H9 (cell line): ENCODE results near the gene RANBP3. TPM values are rescaled to one million over a fixed set of nuclear protein-coding genes. Genes with fewer than 3 reads are reported as not detected.

Experiments
- DNase-seq: peaks from one replicate; pipeline ENCODE4 v3.0.0-alpha.2; 2017
- H2AFZ ChIP-seq: one replicate; pipeline ENCODE4 v1.6.1; 2013; ENCODE audit warnings: mild to moderate bottlenecking, low read length, control low read depth, moderate library complexity
- H2AK5ac ChIP-seq: 2 replicates; pipeline ENCODE4 v1.6.1; 2013; ENCODE audit warnings: low read length, control low read depth, mixed read lengths; ENCODE audit not compliant: insufficient read length
- H2BK120ac ChIP-seq: one replicate; pipeline ENCODE4 v1.6.1; 2013; ENCODE audit warnings: low read depth, mild to moderate bottlenecking, low read length, control low read depth, inconsistent platforms; ENCODE audit not compliant: poor library complexity, severe bottlenecking
- H2BK12ac ChIP-seq: 2 replicates; pipeline ENCODE4 v1.6.1; 2013; ENCODE audit warnings: low read length, control low read depth, mixed read lengths, low read depth; ENCODE audit not compliant: insufficient read length
- H2BK15ac ChIP-seq: 2 replicates; pipeline ENCODE4 v1.6.1; 2013; ENCODE audit warnings: low read depth, low read length, control low read depth
- H2BK20ac ChIP-seq: one replicate; pipeline ENCODE4 v1.6.1; 2013; ENCODE audit warnings: low read depth, mild to moderate bottlenecking, low read length, control low read depth, inconsistent platforms; ENCODE audit not compliant: poor library complexity, severe bottlenecking
- H2BK5ac ChIP-seq: 2 replicates; pipeline ENCODE4 v1.6.1; 2013; ENCODE audit warnings: low read length, control low read depth, mixed read lengths; ENCODE audit not compliant: insufficient read length
- H3K14ac ChIP-seq: 2 replicates; pipeline ENCODE4 v1.6.1; 2013; ENCODE audit warnings: low read length, control low read depth; ENCODE audit not compliant: insufficient read depth
- H3K18ac ChIP-seq: 2 replicates; pipeline ENCODE4 v1.6.1; 2013; ENCODE audit warnings: low read depth, mild to moderate bottlenecking, mixed read lengths, low read length, control low read depth; ENCODE audit not compliant: insufficient read length
- H3K23ac ChIP-seq: 2 replicates; pipeline ENCODE4 v1.6.1; 2013; ENCODE audit warnings: low read length, control low read depth, mixed read lengths, low read depth; ENCODE audit not compliant: insufficient read length
- H3K23me2 ChIP-seq: 2 replicates; pipeline ENCODE4 v1.6.1; 2013; ENCODE audit warnings: low read depth, mild to moderate bottlenecking, mixed read lengths, low read length, control low read depth; ENCODE audit not compliant: insufficient read length, poor library complexity, severe bottlenecking
- H3K27ac ChIP-seq: 2 replicates; pipeline ENCODE4 v1.5.1; 2013; ENCODE audit warnings: low read length, control low read depth, mixed read lengths, low read depth; ENCODE audit not compliant: insufficient read length
- H3K27me3 ChIP-seq: 2 replicates; pipeline ENCODE4 v1.6.1; 2013; ENCODE audit warnings: low read length, control low read depth, inconsistent platforms; ENCODE audit not compliant: insufficient read depth
- H3K4ac ChIP-seq: 2 replicates; pipeline ENCODE4 v1.6.1; 2013; ENCODE audit warnings: low read depth, mild to moderate bottlenecking, control low read depth, inconsistent platforms, low read length, moderate library complexity
- H3K4me1 ChIP-seq: 2 replicates; pipeline ENCODE4 v1.6.1; 2013; ENCODE audit warnings: low read length, control low read depth, inconsistent platforms; ENCODE audit not compliant: insufficient read depth
- H3K4me2 ChIP-seq: 2 replicates; pipeline ENCODE4 v1.6.1; 2013; ENCODE audit warnings: low read length, control low read depth, mixed read lengths; ENCODE audit not compliant: insufficient read length, insufficient read depth
- H3K56ac ChIP-seq: 2 replicates; pipeline ENCODE4 v1.6.1; 2013; ENCODE audit warnings: low read depth, mild to moderate bottlenecking, mixed read lengths, low read length, control low read depth; ENCODE audit not compliant: insufficient read length
- H3K79me1 ChIP-seq: 2 replicates; pipeline ENCODE4 v1.6.1; 2013; ENCODE audit warnings: low read depth, mild to moderate bottlenecking, moderate library complexity, low read length, control low read depth, inconsistent platforms; ENCODE audit not compliant: insufficient read depth, poor library complexity, severe bottlenecking
- H3K79me2 ChIP-seq: 2 replicates; pipeline ENCODE4 v1.6.1; 2013; ENCODE audit warnings: low read length, control low read depth, inconsistent platforms; ENCODE audit not compliant: insufficient read depth
- H3K9ac ChIP-seq: 2 replicates; pipeline ENCODE4 v1.6.1; 2013; ENCODE audit warnings: low read length, control low read depth, mixed read lengths; ENCODE audit not compliant: insufficient read length; ENCODE audit errors: extremely low read depth
- H3K9me3 ChIP-seq: one replicate; pipeline ENCODE4 v1.6.1; 2013; ENCODE audit warnings: low read depth, low read length, inconsistent platforms; ENCODE audit not compliant: control insufficient read depth
- H3T11ph ChIP-seq: one replicate; pipeline ENCODE4 v1.6.1; 2013; ENCODE audit warnings: mild to moderate bottlenecking, low read length, control low read depth, inconsistent platforms
- H4K20me1 ChIP-seq: one replicate; pipeline ENCODE4 v1.6.1; 2013; ENCODE audit not compliant: control insufficient read depth, insufficient read length, insufficient read depth
- H4K5ac ChIP-seq: 2 replicates; pipeline ENCODE4 v1.6.1; 2013; ENCODE audit warnings: low read depth, mild to moderate bottlenecking, mixed read lengths, low read length, control low read depth; ENCODE audit not compliant: insufficient read length
- H4K8ac ChIP-seq: replicated peaks from 2 replicates; pipeline ENCODE4 v1.6.1; 2013; ENCODE audit warnings: low read length, control low read depth, mixed read lengths, low read depth; ENCODE audit not compliant: insufficient read length
- H4K91ac ChIP-seq: 2 replicates; pipeline ENCODE4 v1.6.1; 2013; ENCODE audit warnings: low read depth, mild to moderate bottlenecking, moderate library complexity, mixed read lengths, low read length, control low read depth; ENCODE audit not compliant: insufficient read length
- H3K27ac Mint-ChIP-seq, 3 experiments: 2 replicates in 2 of 3; 3 replicates in 1 of 3; pipeline ENCODE4 v1.8.0; 2020 to 2021; ENCODE audit warnings: mixed read lengths in 3 of 3, mild to moderate bottlenecking in 1 of 3, moderate library complexity in 1 of 3
- H3K27me3 Mint-ChIP-seq: 2 replicates; pipeline ENCODE4 v1.8.0; 2021; ENCODE audit warnings: low read depth, mild to moderate bottlenecking, moderate library complexity, mixed read lengths
- H3K36me3 Mint-ChIP-seq, 3 experiments: 2 replicates in 2 of 3; 3 replicates in 1 of 3; pipeline ENCODE4 v1.8.0; 2020 to 2021; ENCODE audit warnings: low read depth in 3 of 3, mixed read lengths in 3 of 3; ENCODE audit not compliant: insufficient read depth in 1 of 3
- H3K4me1 Mint-ChIP-seq, 2 experiments: 2 replicates each; pipeline ENCODE4 v1.8.0; 2020; ENCODE audit warnings: mixed read lengths in 2 of 2
- H3K4me3 Mint-ChIP-seq, 2 experiments: 2 replicates in 1 of 2; 3 replicates in 1 of 2; pipeline ENCODE4 v1.8.0; 2020 to 2021; ENCODE audit warnings: mild to moderate bottlenecking in 2 of 2, mixed read lengths in 2 of 2, moderate library complexity in 1 of 2
- H3K9me3 Mint-ChIP-seq, 2 experiments: 2 replicates in 1 of 2; 3 replicates in 1 of 2; pipeline ENCODE4 v1.8.0; 2020; ENCODE audit warnings: mild to moderate bottlenecking in 2 of 2, mixed read lengths in 2 of 2, moderate library complexity in 1 of 2
- CTCF ChIP-seq: fragments of 200-600 bp; sonication (generic); conservative IDR thresholded peaks from 3 replicates; pipeline ENCODE4 v1.8.0; 2021; ENCODE audit warnings: antibody characterized with exemption, mild to moderate bottlenecking
- WGBS: extraction: QIAGEN DNeasy Blood & Tissue Kit; methylation state at CpG from one replicate; pipeline ENCODE4 v1.1.7; 2013; ENCODE audit warnings: missing lambda C conversion rate, low lambda C conversion rate, mixed read lengths; ENCODE audit not compliant: insufficient read length; ENCODE audit errors: extremely low coverage; 5-methylcytosine and 5-hydroxymethylcytosine counted together
- total RNA-seq: library from RNA; stranded (reverse); gene quantifications from 2 replicates; pipeline ENCODE4 v1.2.1, GENCODE V29; 2021

RANBP3 gene
- total RNA-seq, 1 experiment from 2014 or later, result 86.5 TPM

GRCh38 chr19:5955636-5955935, 22.4 kb downstream of the RANBP3 start:
- Histone ChIP-seq H3K4me1 (peaks cover 34% of the 10 kb centered on the region), H2BK120ac (no peak overlapping the region), H2AK5ac (no peak overlapping the region), H2BK20ac (no peak overlapping the region), H3K79me1 (peaks cover 1% of the 10 kb centered on the region), H3K14ac (no peak overlapping the region), H2BK15ac (no peak overlapping the region), H4K20me1 (no peaks in the 10 kb centered on the region), H3K9me3 (no peaks in the 10 kb centered on the region), H4K5ac (no peak overlapping the region), H3K23me2 (no peaks in the 10 kb centered on the region), H2BK5ac (no peak overlapping the region), H3K27ac (no peak overlapping the region), H4K8ac (no peak overlapping the region), H3K9ac (no peak overlapping the region), H3T11ph (no peak overlapping the region), H3K18ac (no peak overlapping the region), H2BK12ac (no peak overlapping the region), H3K4ac (no peak overlapping the region), H4K91ac (no peak overlapping the region), H3K4me2 (no peak overlapping the region), H2AFZ (no peak overlapping the region), H3K56ac (no peak overlapping the region), H3K23ac (no peak overlapping the region), H3K27me3 (no peaks in the 10 kb centered on the region), H3K79me2 (peaks cover 21% of the 10 kb centered on the region; the same call in 1 of the 2 replicates)
- TF ChIP-seq CTCF, result no peak
- WGBS, result no CpG with 5 or more reads among the region's 3 CpGs
- Mint-ChIP-seq H3K4me1 (peaks cover 78 to 83% of the 10 kb centered on the region in 2 experiments), H3K4me3 (no peak overlapping the region), H3K36me3 (peaks cover 0 to 3% (median 0%) of the 10 kb centered on the region in 3 experiments; a peak in 2 of 7 replicates), H3K27me3 (peaks cover 1% of the 10 kb centered on the region; the same call in 1 of the 2 replicates), H3K9me3 (no peaks in the 10 kb centered on the region), H3K27ac (no peak overlapping the region)
- no peak for DNase-seq
